Endothelial cell of umbilical vein (primary cell): ENCODE measurements around the gene MYO1F. TPM values are rescaled to one million over a fixed set of nuclear protein-coding genes. Genes with fewer than 3 reads are reported as not detected.

Experiments used
- BruUV-seq: library from RNA; stranded (reverse); fragments of 400-500 nt; replicated peaks from 2 replicates; lab custom pipeline; 2021; lab: Mats Ljungman, UMichigan
- CTCF ChIA-PET: fragments of 300-600, 350-600 bp; sonication (Branson Sonifier 250); formaldehyde crosslinking; loops from one replicate; lab custom pipeline; 2021; ENCODE audit warnings: antibody characterized with exemption, inconsistent platforms; lab: Charles Lee
- POLR2A ChIA-PET: fragments of 300-600, 350-600 bp; sonication (Branson Sonifier 250); formaldehyde crosslinking; loops from one replicate; lab custom pipeline; 2021; ENCODE audit warnings: antibody characterized with exemption, inconsistent platforms; lab: Charles Lee
- DNase-seq: peaks from one replicate; pipeline ENCODE4 v3.0.0-alpha.2; 2011; ENCODE audit warnings: low read depth, low spot score
- FAIRE-seq: peaks from 2 replicates; lab custom pipeline; 2011; peaks lifted over from hg19 to GRCh38; lab: Jason Lieb, UNC
- H2AFZ ChIP-seq: 2 replicates; pipeline ENCODE4 v1.6.0; 2012; ENCODE audit warnings: low read depth, low read length, control low read depth, inconsistent platforms
- H3K27ac ChIP-seq: 2 replicates; pipeline ENCODE4 v1.5.1; 2011; ENCODE audit warnings: low read depth, mild to moderate bottlenecking, control low read depth, low read length, moderate library complexity; ENCODE audit not compliant: insufficient read depth
- H3K27me3 ChIP-seq, 2 experiments: 2 replicates each; pipeline versions ENCODE4 v1.6.0 to v1.6.1; 2011; ENCODE audit warnings: low read length in 2 of 2, mixed read lengths in 1 of 2; ENCODE audit not compliant: control insufficient read depth in 2 of 2, insufficient read depth in 2 of 2
- H3K36me3 ChIP-seq, 2 experiments: 2 replicates in 1 of 2; 3 replicates in 1 of 2; pipeline ENCODE4 v1.5.1; 2011; ENCODE audit warnings: low read length in 2 of 2, mild to moderate bottlenecking in 1 of 2, moderate library complexity in 1 of 2; ENCODE audit not compliant: control insufficient read depth in 2 of 2, insufficient read depth in 2 of 2; ENCODE audit errors: extremely low read depth in 1 of 2
- H3K4me1 ChIP-seq: 3 replicates; pipeline ENCODE4 v1.5.1; 2011; ENCODE audit warnings: mild to moderate bottlenecking, low read length; ENCODE audit not compliant: control insufficient read depth, insufficient read depth; ENCODE audit errors: extremely low read depth
- H3K4me2 ChIP-seq: 2 replicates; pipeline ENCODE4 v1.6.1; 2011; ENCODE audit warnings: low read length, control low read depth, mixed read lengths; ENCODE audit not compliant: insufficient read depth
- H3K4me3 ChIP-seq, 3 experiments: fragments of 200-600 bp in 1 of 3; sonication (generic), shearing (Covaris generic) in 1 of 3; replicated peaks in 1 of 3; 2 replicates each; pipeline ENCODE4 v1.5.1; 2011 to 2016; ENCODE audit warnings: control low read depth in 3 of 3, low read length in 3 of 3, mild to moderate bottlenecking in 2 of 3, inconsistent platforms in 1 of 3, low read depth in 1 of 3, moderate library complexity in 1 of 3; ENCODE audit not compliant: insufficient read depth in 1 of 3
- H3K79me2 ChIP-seq: 2 replicates; pipeline ENCODE4 v1.6.0; 2012; ENCODE audit warnings: low read length, inconsistent platforms; ENCODE audit not compliant: control insufficient read depth, insufficient read depth
- H3K9ac ChIP-seq: replicated peaks from 2 replicates; pipeline ENCODE3; 2011; ENCODE audit warnings: low read length, control low read depth; ENCODE audit not compliant: insufficient read depth; ENCODE audit errors: extremely low read depth
- H3K9me1 ChIP-seq: replicated peaks from 3 replicates; pipeline ENCODE4 v1.6.0; 2011; ENCODE audit warnings: mild to moderate bottlenecking, low read length; ENCODE audit not compliant: control insufficient read depth, insufficient read depth; ENCODE audit errors: extremely low read depth
- H3K9me3 ChIP-seq: replicated peaks from 2 replicates; pipeline ENCODE4 v1.5.1; 2012; ENCODE audit warnings: low read length, inconsistent platforms; ENCODE audit not compliant: control insufficient read depth, insufficient read depth
- H4K20me1 ChIP-seq: replicated peaks from 2 replicates; pipeline ENCODE3; 2011; ENCODE audit warnings: mild to moderate bottlenecking, low read length; ENCODE audit not compliant: control insufficient read depth, insufficient read depth; ENCODE audit errors: extremely low read depth
- EZH2 ChIP-seq: IDR thresholded peaks from 2 replicates; pipeline ENCODE4 v1.6.1; 2012; ENCODE audit warnings: borderline replicate concordance, low read depth, mild to moderate bottlenecking, moderate library complexity, low read length, inconsistent platforms; ENCODE audit not compliant: severe bottlenecking
- FOS ChIP-seq: IDR thresholded peaks from 2 replicates; pipeline ENCODE4 v1.6.1; 2011; ENCODE audit warnings: mild to moderate bottlenecking, low read length, moderate library complexity, borderline replicate concordance; ENCODE audit not compliant: insufficient read depth
- GATA2 ChIP-seq: IDR thresholded peaks from 2 replicates; pipeline ENCODE4 v1.7.0; 2011; ENCODE audit warnings: low read depth, mild to moderate bottlenecking, moderate library complexity, mixed read lengths, low read length; ENCODE audit not compliant: insufficient read length, insufficient read depth
- JUN ChIP-seq: IDR thresholded peaks from 2 replicates; pipeline ENCODE4 v1.6.1; 2011; ENCODE audit warnings: borderline replicate concordance, low read depth; ENCODE audit not compliant: insufficient read length, insufficient read depth
- MYC ChIP-seq: IDR thresholded peaks from one replicate; pipeline ENCODE4 v1.6.1; 2011; ENCODE audit warnings: mild to moderate bottlenecking, low read depth, low read length
- POLR2A ChIP-seq: IDR thresholded peaks from 2 replicates; pipeline ENCODE4 v1.6.1; 2012; ENCODE audit warnings: low read depth, mild to moderate bottlenecking, control low read depth, low read length
- POLR2AphosphoS5 ChIP-seq: IDR thresholded peaks from 2 replicates; pipeline ENCODE4 v1.6.1; 2012; ENCODE audit warnings: low read depth, mild to moderate bottlenecking, control low read depth, low read length, moderate library complexity; ENCODE audit not compliant: insufficient read depth
- dilution Hi-C: fragments of 300-500 bp; cut with MboI; formaldehyde crosslinking; loops from one replicate; pipeline ENCODE4 v1.15.0; 2019; ENCODE audit warnings: low sequenced_read_pairs; ENCODE audit not compliant: extremely low pct_ligation_motif_present
- intact Hi-C: fragments of 100-400 bp; cut with micrococcal nuclease; formaldehyde crosslinking; loops from one replicate; pipeline ENCODE4 v1.10.0; 2022
- polyA plus RNA-seq, 4 experiments: library from polyadenylated mRNA; depleted of rRNA in 3 of 4; stranded (reverse) in 3 of 4; unstranded in 1 of 4; fragments of >200 nt; gene quantifications; 2 replicates each; pipeline versions ENCODE4 v1.2.1 to v1.2.3, GENCODE V29; 2011 to 2012; ENCODE audit warnings: missing spikeins in 1 of 4
- total RNA-seq: library from RNA; stranded (reverse); gene quantifications from 2 replicates; pipeline ENCODE4 v1.2.3, GENCODE V29; 2021
- TF ChIP-seq, protein P1 (sequence below): IDR thresholded peaks from 2 replicates; pipeline ENCODE4 v1.6.1; 2011; ENCODE audit not compliant: insufficient read depth, insufficient read length
- TF ChIP-seq, protein P2 (sequence below), 2 donors: IDR thresholded peaks; 1 replicate in 1 of 2; 2 replicates in 1 of 2; pipeline ENCODE4 v1.5.1; 2011; ENCODE audit warnings: low read length in 2 of 2, mild to moderate bottlenecking in 2 of 2, moderate library complexity in 2 of 2, control low read depth in 1 of 2, inconsistent platforms in 1 of 2, low read depth in 1 of 2; ENCODE audit not compliant: insufficient read depth in 1 of 2; ENCODE audit errors: extremely low read depth in 1 of 2

MYO1F gene
- total and polyA plus RNA-seq, 2 donors (not counting 3 experiments of a cell fraction or from before 2014, with no cell fraction given), result 0.22 to 0.39 TPM

DNA sequence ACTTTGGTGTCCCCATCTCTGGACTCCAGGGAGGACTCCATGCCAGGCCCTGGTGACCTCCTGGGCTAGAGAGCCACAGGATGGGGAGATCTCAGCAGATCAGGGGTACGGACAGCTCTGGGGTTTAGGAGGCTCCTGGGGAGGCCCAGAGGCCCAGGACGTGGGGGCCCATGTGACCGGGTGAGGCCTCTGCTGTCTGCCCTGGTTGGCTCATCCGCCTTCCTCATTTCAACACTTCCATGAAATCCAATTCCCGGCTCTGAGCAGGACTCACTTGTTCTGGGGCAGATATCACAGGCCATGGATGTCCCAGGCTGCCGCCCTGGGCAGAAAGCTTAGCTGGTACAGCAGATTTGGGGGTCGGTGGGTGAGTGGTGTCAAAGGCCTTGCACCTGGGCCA is 73.7 kb downstream of the MYO1F start:
- FAIRE-seq (no peak), DNase-seq (no peak)
- Histone ChIP-seq H2AFZ (no peak overlapping the region), H3K9me3 (no peaks in the 10 kb centered on the region), H3K4me3 (no peak overlapping the region), H3K4me1 (peaks cover 8% of the 10 kb centered on the region), H3K79me2 (no peaks in the 10 kb centered on the region), H3K9me1 (no peaks in the 10 kb centered on the region), H3K4me2 (no peak overlapping the region), H3K27ac (no peak overlapping the region), H3K27me3 (no peaks in the 10 kb centered on the region), H3K9ac (no peak overlapping the region), H4K20me1 (no peaks in the 10 kb centered on the region), H3K36me3 (no peaks in the 10 kb centered on the region)
- no peak for TF ChIP-seq EZH2
- TF ChIP-seq, protein P1, sequence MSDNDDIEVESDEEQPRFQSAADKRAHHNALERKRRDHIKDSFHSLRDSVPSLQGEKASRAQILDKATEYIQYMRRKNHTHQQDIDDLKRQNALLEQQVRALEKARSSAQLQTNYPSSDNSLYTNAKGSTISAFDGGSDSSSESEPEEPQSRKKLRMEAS, result no peak
- no peak for TF ChIP-seq POLR2AphosphoS5
- no peak for TF ChIP-seq POLR2A
- TF ChIP-seq MYC, result no peak
- TF ChIP-seq, protein P2, sequence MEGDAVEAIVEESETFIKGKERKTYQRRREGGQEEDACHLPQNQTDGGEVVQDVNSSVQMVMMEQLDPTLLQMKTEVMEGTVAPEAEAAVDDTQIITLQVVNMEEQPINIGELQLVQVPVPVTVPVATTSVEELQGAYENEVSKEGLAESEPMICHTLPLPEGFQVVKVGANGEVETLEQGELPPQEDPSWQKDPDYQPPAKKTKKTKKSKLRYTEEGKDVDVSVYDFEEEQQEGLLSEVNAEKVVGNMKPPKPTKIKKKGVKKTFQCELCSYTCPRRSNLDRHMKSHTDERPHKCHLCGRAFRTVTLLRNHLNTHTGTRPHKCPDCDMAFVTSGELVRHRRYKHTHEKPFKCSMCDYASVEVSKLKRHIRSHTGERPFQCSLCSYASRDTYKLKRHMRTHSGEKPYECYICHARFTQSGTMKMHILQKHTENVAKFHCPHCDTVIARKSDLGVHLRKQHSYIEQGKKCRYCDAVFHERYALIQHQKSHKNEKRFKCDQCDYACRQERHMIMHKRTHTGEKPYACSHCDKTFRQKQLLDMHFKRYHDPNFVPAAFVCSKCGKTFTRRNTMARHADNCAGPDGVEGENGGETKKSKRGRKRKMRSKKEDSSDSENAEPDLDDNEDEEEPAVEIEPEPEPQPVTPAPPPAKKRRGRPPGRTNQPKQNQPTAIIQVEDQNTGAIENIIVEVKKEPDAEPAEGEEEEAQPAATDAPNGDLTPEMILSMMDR (IDR thresholded peaks at IDR 0.05; ENCODE audit: extremely low read depth in 1 of 2, insufficient read depth in 1 of 2, low read depth in 1 of 2, low read length in 2 of 2), result no peak
- TF ChIP-seq FOS, result no peak
- no peak for TF ChIP-seq JUN
- TF ChIP-seq GATA2, result no peak
- CTCF ChIA-PET, result interaction anchor here (0.7 kb wide), 1 partner anchor 10 kb away, joined by 3 read pairs; no protein-coding TSS in a partner anchor
- BruUV-seq, result no TSS peak
- dilution Hi-C loops, result no loop called here
- intact Hi-C loops, result no loop called here
- POLR2A ChIA-PET, result no interaction called here
